Activated T-cell treated with anti-CD3 and anti-CD28 coated beads for 4 hours (primary cell): ENCODE data around the gene POLR3E.
A peak's percentile ranks its signal among the peaks of the same experiment; 100 is the strongest.
"Not testable (repeated sequence)": the region's sequence is repeated elsewhere in the genome, so short reads cannot be mapped to it uniquely, and the experiment has no call there.

Experiments
- DNase-seq: peaks from one replicate; pipeline ENCODE4 v3.0.0-alpha.2; 2020

POLR3E gene

GRCh38 chr16:22293137-22294106 is 3.8 kb upstream of the POLR3E start:
- DNase-seq: no peak

- DNase-seq: no peak
Measured at GRCh38 chr16:22296225-22297113, 740 bp upstream of the POLR3E start.

GRCh38 chr16:22297871-22298733 is 893 bp downstream of the POLR3E start:
- DNase-seq: peak; percentile 48

GRCh38 chr16:22299036-22299435 is 1.8 kb downstream of the POLR3E start:
- no peak for DNase-seq

GRCh38 chr16:22300427-22301071 is 3.3 kb downstream of the POLR3E start:
- peak; percentile 17 for DNase-seq

GRCh38 chr16:22301423-22301822 is 4.2 kb downstream of the POLR3E start:
- DNase-seq: not testable (repeated sequence)

GRCh38 chr16:22302776-22303363 is 5.7 kb downstream of the POLR3E start:
- no peak for DNase-seq

GRCh38 chr16:22304411-22304810 is 7.2 kb downstream of the POLR3E start:
- DNase-seq: no peak

GRCh38 chr16:22306788-22307187 is 9.6 kb downstream of the POLR3E start:
- DNase-seq: no peak

GRCh38 chr16:22307838-22308237 is 10.6 kb downstream of the POLR3E start:
- no peak for DNase-seq

- DNase-seq: no peak
Measured at GRCh38 chr16:22308824-22309520, 11.8 kb downstream of the POLR3E start.

- DNase-seq: no peak
Measured at GRCh38 chr16:22311520-22311919, 14.3 kb downstream of the POLR3E start.

GRCh38 chr16:22312897-22313781 is 15.9 kb downstream of the POLR3E start:
- DNase-seq: no peak

GRCh38 chr16:22313876-22314470 is 16.8 kb downstream of the POLR3E start:
- no peak for DNase-seq

GRCh38 chr16:22314661-22315626 is 17.7 kb downstream of the POLR3E start:
- no peak for DNase-seq

GRCh38 chr16:22315979-22316378 is 18.8 kb downstream of the POLR3E start:
- DNase-seq: no peak

- no peak for DNase-seq
Measured at GRCh38 chr16:22316411-22316811, 19.2 kb downstream of the POLR3E start.

GRCh38 chr16:22317001-22317530 is 19.9 kb downstream of the POLR3E start:
- DNase-seq: no peak
